SW480 (cell line): Measurements from ENCODE around the gene ZCCHC7.

Source experiments
- DNase-seq: peaks from one replicate; pipeline ENCODE4 v3.0.0-alpha.2; 2016; ENCODE audit warnings: low spot score

Gene ZCCHC7

DNA sequence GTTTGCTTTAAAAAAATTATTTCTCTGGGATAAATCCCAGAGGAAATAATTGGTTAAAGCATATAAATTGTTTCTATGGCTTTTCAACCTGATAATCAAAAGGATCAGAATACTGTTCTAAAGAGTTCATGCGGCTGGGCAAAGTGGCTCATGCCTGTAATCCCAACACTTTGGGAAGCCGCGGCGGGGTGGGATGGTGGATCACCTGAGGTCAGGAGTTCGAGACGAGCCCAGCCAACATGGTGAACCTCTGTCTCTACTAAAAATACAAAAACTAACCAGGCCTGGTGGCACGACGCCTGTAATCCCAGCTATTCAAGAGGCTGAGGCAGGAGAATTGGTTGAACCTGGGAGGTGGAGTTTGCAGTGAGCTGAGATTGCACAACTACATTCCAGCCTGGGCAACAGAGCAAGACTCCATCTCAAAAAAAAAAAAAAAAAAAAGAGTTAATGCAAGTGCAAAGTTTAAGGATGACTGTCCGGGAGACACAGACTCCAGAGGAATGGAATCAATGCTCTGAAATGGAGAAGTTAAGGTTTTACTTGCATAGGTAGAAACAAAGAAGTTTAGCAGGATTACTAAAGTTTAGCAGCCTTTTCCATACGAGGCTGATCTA lies 285.5 kb downstream of the ZCCHC7 start:
- DNase-seq = no peak

DNA sequence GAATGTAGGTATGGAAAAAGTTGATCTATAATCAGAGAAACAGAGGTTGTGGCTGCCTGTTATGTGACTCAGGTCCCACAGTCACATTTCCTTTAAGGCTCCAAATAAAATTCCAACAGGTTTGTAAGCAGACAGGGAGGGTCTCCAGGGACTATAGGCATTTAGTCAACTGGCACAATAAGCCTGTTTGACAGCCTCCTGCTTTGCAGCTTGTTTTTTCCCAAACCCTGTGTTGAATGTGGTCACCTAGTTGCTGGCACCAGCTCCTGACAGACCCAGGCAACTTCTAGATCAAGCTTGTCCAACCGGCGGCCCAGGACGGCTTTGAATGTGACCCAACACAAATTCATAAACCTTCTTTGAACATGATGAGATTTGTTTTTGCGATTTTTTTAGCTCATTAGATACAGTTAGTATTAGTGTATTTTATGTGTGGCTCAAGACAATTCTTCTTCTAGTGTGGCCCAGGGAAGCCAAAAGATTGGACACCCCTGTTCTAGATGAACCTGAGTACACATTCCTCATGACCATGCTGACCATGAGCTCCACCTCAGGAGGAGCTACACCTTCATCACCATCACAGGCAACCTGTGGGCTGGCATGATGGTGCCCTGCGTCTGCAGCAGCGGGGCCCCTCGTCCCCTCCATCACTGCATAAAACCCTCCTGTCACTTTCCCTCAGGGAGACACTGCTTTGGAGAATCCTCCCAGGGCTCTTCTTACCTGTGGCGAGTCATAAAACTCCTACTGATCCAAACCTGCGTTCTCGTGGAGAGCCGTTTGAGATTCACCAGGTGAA lies 286.4 kb downstream of the ZCCHC7 start:
- DNase-seq = no peak

DNA sequence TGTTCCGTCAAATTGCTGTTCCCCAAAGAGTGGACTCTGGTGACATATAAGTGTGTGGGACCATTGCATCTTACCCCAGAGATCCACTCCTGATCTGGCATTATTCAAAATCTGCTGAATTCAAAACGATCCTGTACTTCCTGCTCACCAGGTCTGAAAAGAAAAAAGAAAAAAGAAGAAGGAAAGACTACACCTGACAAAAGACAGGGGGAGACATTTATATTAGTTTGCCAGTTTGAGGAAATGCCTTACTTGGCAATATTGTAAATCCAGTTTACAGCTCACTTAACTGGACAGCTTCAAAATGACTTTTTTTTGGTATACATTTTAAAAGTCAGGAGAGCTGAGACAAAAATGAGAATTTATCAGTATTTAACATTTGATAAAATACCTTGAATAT lies 287.1 kb downstream of the ZCCHC7 start:
- DNase-seq = peak; percentile 27
